SK-N-SH (cell line): ENCODE measurements around the gene SPIB. TPM values are rescaled to one million over a fixed set of nuclear protein-coding genes. Genes with fewer than 3 reads are reported as not detected.

ENCODE experiments used
- CTCF ChIA-PET: fragments of 300-600, 350-600 bp; formaldehyde crosslinking; extraction: SDS; loops from one replicate; lab custom pipeline; 2021; lab: Yijun Ruan, JAX
- POLR2A ChIA-PET: fragments of 350-600 bp; sonication (Branson Sonifier 250); formaldehyde crosslinking; extraction: SDS; loops from one replicate; lab custom pipeline; 2020; ENCODE audit warnings: antibody characterized with exemption, inconsistent platforms; lab: Yijun Ruan, JAX
- DNase-seq: peaks from one replicate; pipeline ENCODE4 v3.0.0; 2012
- H2AFZ ChIP-seq: fragments of 200-600 bp; sonication (generic); 2 replicates; pipeline ENCODE4 v1.8.1; 2016; ENCODE audit warnings: antibody characterized with exemption, mild to moderate bottlenecking, low read depth
- H3F3A ChIP-seq: fragments of 200-600 bp; sonication (generic); replicated peaks from 2 replicates; pipeline ENCODE3; 2016; ENCODE audit warnings: antibody characterized with exemption, mild to moderate bottlenecking; ENCODE audit not compliant: insufficient read depth
- H3K27ac ChIP-seq, 2 experiments: fragments of 200-500 bp in 1 of 2; fragments of 200-600 bp in 1 of 2; sonication (Bioruptor generic) in 1 of 2; sonication (generic), shearing (Covaris generic) in 1 of 2; 2 replicates each; pipeline versions ENCODE4 v1.5.1 to v1.6.1; 2014 to 2016; ENCODE audit warnings: low read depth in 2 of 2, inconsistent platforms in 1 of 2, low read length in 1 of 2, mild to moderate bottlenecking in 1 of 2, mixed read lengths in 1 of 2
- H3K27me3 ChIP-seq: fragments of 200-600 bp; sonication (generic), shearing (Covaris generic); 2 replicates; pipeline ENCODE4 v1.6.1; 2016; ENCODE audit warnings: mixed run types; ENCODE audit not compliant: insufficient read depth
- H3K36me3 ChIP-seq, 2 experiments: fragments of 200-500 bp in 1 of 2; fragments of 200-600 bp in 1 of 2; sonication (Bioruptor generic) in 1 of 2; sonication (generic) in 1 of 2; replicated peaks in 1 of 2; 2 replicates each; pipeline versions ENCODE3 to v1.5.1; 2014 to 2016; ENCODE audit warnings: low read length in 1 of 2, mild to moderate bottlenecking in 1 of 2; ENCODE audit not compliant: insufficient read depth in 2 of 2, control insufficient read depth in 1 of 2
- H3K4me1 ChIP-seq, 2 experiments: fragments of 200-500 bp in 1 of 2; fragments of 200-600 bp in 1 of 2; sonication (Bioruptor generic) in 1 of 2; sonication (generic), shearing (Covaris generic) in 1 of 2; 2 replicates each; pipeline versions ENCODE4 v1.5.1 to v1.6.1; 2014 to 2016; ENCODE audit warnings: low read depth in 1 of 2, low read length in 1 of 2, mixed run types in 1 of 2; ENCODE audit not compliant: insufficient read depth in 2 of 2, control insufficient read depth in 1 of 2
- H3K4me2 ChIP-seq: fragments of 200-600 bp; sonication (generic), shearing (Covaris generic); 2 replicates; pipeline ENCODE4 v1.6.1; 2017; ENCODE audit warnings: mixed run types
- H3K4me3 ChIP-seq, 2 experiments: fragments of 200-500 bp in 1 of 2; fragments of 200-600 bp in 1 of 2; sonication (Bioruptor generic) in 1 of 2; sonication (generic), shearing (Covaris generic) in 1 of 2; 2 replicates each; pipeline versions ENCODE4 v1.5.1 to v1.8.1; 2014 to 2016; ENCODE audit warnings: low read depth in 2 of 2, inconsistent platforms in 1 of 2, low read length in 1 of 2, mild to moderate bottlenecking in 1 of 2, mixed read lengths in 1 of 2, moderate library complexity in 1 of 2
- H3K79me2 ChIP-seq: fragments of 200-600 bp; sonication (generic); 2 replicates; pipeline ENCODE4 v1.8.1; 2017; ENCODE audit warnings: mild to moderate bottlenecking; ENCODE audit not compliant: insufficient read depth
- H3K9ac ChIP-seq: fragments of 200-600 bp; sonication (generic); 2 replicates; pipeline ENCODE4 v1.6.1; 2017; ENCODE audit warnings: mixed run types
- H3K9me2 ChIP-seq: fragments of 200-600 bp; sonication (generic); 2 replicates; pipeline ENCODE4 v1.6.1; 2017; ENCODE audit warnings: mixed run types
- H3K9me3 ChIP-seq: fragments of 200-600 bp; sonication (generic); 2 replicates; pipeline ENCODE4 v1.6.1; 2017; ENCODE audit warnings: mixed run types, mild to moderate bottlenecking, moderate library complexity
- H4K20me1 ChIP-seq: fragments of 200-600 bp; sonication (generic); 2 replicates; pipeline ENCODE4 v1.6.1; 2017; ENCODE audit warnings: mild to moderate bottlenecking, mixed run types; ENCODE audit not compliant: insufficient read depth
- CHD2 ChIP-seq: fragments of 150-350 bp; IDR thresholded peaks from 2 replicates; pipeline ENCODE4 v1.6.1; 2018; ENCODE audit warnings: low read length; ENCODE audit not compliant: partially characterized antibody
- ELF1 ChIP-seq: IDR thresholded peaks from 2 replicates; pipeline ENCODE4 v1.4.0; 2012
- EP300 ChIP-seq, 2 experiments: IDR thresholded peaks; 2 replicates each; pipeline versions ENCODE4 v1.4.0 to v1.6.1; 2012; ENCODE audit warnings: borderline replicate concordance in 1 of 2, low read depth in 1 of 2, low read length in 1 of 2
- EZH2phosphoT487 ChIP-seq: fragments of 200-600 bp; sonication (generic); IDR thresholded peaks from 2 replicates; pipeline ENCODE4 v1.6.1; 2017; ENCODE audit warnings: low read depth, mixed run types, mild to moderate bottlenecking, antibody characterized with exemption, moderate library complexity, borderline replicate concordance
- MXI1 ChIP-seq: IDR thresholded peaks from 2 replicates; pipeline ENCODE4 v1.6.1; 2012; ENCODE audit warnings: mild to moderate bottlenecking, low read depth, low read length, improper control_type of control experiment
- RCOR1 ChIP-seq: fragments of 150-350 bp; IDR thresholded peaks from 2 replicates; pipeline ENCODE4 v1.6.1; 2017; ENCODE audit warnings: antibody characterized with exemption, low read length
- RFX5 ChIP-seq: IDR thresholded peaks from 2 replicates; pipeline ENCODE4 v1.6.1; 2012; ENCODE audit warnings: mild to moderate bottlenecking, improper control_type of control experiment, low read length
- SIN3A ChIP-seq: IDR thresholded peaks from 2 replicates; pipeline ENCODE4 v1.6.1; 2012; ENCODE audit warnings: low read depth, mild to moderate bottlenecking, low read length, moderate library complexity, borderline replicate concordance
- SMC3 ChIP-seq: IDR thresholded peaks from 2 replicates; pipeline ENCODE4 v1.6.1; 2012; ENCODE audit warnings: low read depth, low read length, improper control_type of control experiment
- TAF1 ChIP-seq: IDR thresholded peaks from 2 replicates; pipeline ENCODE4 v1.6.1; 2012; ENCODE audit warnings: low read depth, mild to moderate bottlenecking, low read length, moderate library complexity, borderline replicate concordance
- YY1 ChIP-seq: IDR thresholded peaks from 2 replicates; pipeline ENCODE4 v1.4.0; 2012; ENCODE audit warnings: low read depth, mild to moderate bottlenecking
- WGBS: methylation state at CpG from one replicate; pipeline ENCODE4 v1.1.6; 2017; ENCODE audit warnings: low lambda C conversion rate; 5-methylcytosine and 5-hydroxymethylcytosine counted together
- polyA plus RNA-seq, 3 experiments: library from polyadenylated mRNA; depleted of rRNA; stranded (reverse); fragments of >200 nt; gene quantifications; 2 replicates each; pipeline ENCODE4 v1.2.3, GENCODE V29; 2012
- TF ChIP-seq, protein P1 (sequence below): IDR thresholded peaks from 2 replicates; pipeline ENCODE4 v1.4.0; 2012; ENCODE audit warnings: low read depth
- TF ChIP-seq, protein P2 (sequence below): fragments of 200-600 bp; sonication (generic); IDR thresholded peaks from 2 replicates; pipeline ENCODE4 v1.6.1; 2017; ENCODE audit warnings: antibody characterized with exemption, mild to moderate bottlenecking, moderate library complexity
- TF ChIP-seq, protein P3 (sequence below): IDR thresholded peaks from 2 replicates; pipeline ENCODE4 v1.4.0; 2012; ENCODE audit warnings: low read depth, borderline replicate concordance
- TF ChIP-seq, protein P4 (sequence below): IDR thresholded peaks from 2 replicates; pipeline ENCODE4 v1.6.1; 2012; ENCODE audit warnings: mild to moderate bottlenecking, low read depth, low read length, moderate library complexity
- TF ChIP-seq, protein P5 (sequence below): IDR thresholded peaks from 2 replicates; pipeline ENCODE4 v1.4.0; 2012; ENCODE audit warnings: low read depth, borderline replicate concordance

SPIB gene
- polyA plus RNA-seq, 1 of the 3 experiments (the other 2 are of a cell fraction): not detected

DNA sequence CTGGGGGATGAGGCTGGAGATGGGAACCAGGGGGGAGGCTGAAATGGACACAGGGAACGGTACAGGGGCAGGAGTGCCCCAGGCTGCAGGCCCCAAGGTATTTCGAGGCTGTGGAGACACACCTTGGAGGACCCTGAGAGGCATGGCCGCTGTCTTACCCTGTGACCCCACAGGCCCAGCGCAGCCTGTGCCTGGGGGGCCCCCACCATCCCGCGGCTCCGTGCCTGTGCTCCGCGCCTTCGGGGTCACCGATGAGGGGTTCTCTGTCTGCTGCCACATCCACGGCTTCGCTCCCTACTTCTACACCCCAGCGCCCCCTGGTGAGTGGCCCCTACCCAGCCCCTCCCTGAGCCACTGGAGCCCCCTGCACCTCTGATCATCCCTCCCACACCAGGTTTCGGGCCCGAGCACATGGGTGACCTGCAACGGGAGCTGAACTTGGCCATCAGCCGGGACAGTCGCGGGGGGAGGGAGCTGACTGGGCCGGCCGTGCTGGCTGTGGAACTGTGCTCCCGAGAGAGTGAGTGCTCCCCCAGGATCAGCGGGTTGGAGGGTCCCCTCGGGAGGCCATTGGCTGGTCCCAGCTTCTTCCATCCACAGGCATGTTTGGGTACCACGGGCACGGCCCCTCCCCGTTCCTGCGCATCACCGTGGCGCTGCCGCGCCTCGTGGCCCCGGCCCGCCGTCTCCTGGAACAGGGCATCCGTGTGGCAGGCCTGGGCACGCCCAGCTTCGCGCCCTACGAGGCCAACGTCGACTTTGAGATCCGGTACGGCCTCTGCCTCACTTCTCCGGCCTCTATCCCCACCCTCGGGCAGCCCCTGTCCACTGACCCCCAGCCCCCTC is 16.9 kb upstream of the SPIB start:
- H3F3A ChIP-seq: no peaks in the 10 kb centered on the region
- no peak overlapping the region for H3K4me2 ChIP-seq
- no peak overlapping the region for H2AFZ ChIP-seq
- TF ChIP-seq YY1 (no peak), RFX5 (no peak), SIN3A (no peak), CHD2 (no peak), EP300 (IDR thresholded peaks at IDR 0.05; ENCODE audit: borderline replicate concordance in 1 of 2, low read depth in 1 of 2, low read length in 1 of 2) (no peak), SMC3 (no peak), RCOR1 (no peak), ELF1 (no peak), MXI1 (no peak), TAF1 (no peak), EZH2phosphoT487 (no peak)
- TF ChIP-seq, protein P1, sequence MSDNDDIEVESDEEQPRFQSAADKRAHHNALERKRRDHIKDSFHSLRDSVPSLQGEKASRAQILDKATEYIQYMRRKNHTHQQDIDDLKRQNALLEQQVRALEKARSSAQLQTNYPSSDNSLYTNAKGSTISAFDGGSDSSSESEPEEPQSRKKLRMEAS: no peak
- TF ChIP-seq, protein P2, sequence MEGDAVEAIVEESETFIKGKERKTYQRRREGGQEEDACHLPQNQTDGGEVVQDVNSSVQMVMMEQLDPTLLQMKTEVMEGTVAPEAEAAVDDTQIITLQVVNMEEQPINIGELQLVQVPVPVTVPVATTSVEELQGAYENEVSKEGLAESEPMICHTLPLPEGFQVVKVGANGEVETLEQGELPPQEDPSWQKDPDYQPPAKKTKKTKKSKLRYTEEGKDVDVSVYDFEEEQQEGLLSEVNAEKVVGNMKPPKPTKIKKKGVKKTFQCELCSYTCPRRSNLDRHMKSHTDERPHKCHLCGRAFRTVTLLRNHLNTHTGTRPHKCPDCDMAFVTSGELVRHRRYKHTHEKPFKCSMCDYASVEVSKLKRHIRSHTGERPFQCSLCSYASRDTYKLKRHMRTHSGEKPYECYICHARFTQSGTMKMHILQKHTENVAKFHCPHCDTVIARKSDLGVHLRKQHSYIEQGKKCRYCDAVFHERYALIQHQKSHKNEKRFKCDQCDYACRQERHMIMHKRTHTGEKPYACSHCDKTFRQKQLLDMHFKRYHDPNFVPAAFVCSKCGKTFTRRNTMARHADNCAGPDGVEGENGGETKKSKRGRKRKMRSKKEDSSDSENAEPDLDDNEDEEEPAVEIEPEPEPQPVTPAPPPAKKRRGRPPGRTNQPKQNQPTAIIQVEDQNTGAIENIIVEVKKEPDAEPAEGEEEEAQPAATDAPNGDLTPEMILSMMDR: no peak
- TF ChIP-seq, protein P3, sequence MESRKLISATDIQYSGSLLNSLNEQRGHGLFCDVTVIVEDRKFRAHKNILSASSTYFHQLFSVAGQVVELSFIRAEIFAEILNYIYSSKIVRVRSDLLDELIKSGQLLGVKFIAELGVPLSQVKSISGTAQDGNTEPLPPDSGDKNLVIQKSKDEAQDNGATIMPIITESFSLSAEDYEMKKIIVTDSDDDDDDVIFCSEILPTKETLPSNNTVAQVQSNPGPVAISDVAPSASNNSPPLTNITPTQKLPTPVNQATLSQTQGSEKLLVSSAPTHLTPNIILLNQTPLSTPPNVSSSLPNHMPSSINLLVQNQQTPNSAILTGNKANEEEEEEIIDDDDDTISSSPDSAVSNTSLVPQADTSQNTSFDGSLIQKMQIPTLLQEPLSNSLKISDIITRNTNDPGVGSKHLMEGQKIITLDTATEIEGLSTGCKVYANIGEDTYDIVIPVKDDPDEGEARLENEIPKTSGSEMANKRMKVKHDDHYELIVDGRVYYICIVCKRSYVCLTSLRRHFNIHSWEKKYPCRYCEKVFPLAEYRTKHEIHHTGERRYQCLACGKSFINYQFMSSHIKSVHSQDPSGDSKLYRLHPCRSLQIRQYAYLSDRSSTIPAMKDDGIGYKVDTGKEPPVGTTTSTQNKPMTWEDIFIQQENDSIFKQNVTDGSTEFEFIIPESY: no peak
- TF ChIP-seq, protein P4, sequence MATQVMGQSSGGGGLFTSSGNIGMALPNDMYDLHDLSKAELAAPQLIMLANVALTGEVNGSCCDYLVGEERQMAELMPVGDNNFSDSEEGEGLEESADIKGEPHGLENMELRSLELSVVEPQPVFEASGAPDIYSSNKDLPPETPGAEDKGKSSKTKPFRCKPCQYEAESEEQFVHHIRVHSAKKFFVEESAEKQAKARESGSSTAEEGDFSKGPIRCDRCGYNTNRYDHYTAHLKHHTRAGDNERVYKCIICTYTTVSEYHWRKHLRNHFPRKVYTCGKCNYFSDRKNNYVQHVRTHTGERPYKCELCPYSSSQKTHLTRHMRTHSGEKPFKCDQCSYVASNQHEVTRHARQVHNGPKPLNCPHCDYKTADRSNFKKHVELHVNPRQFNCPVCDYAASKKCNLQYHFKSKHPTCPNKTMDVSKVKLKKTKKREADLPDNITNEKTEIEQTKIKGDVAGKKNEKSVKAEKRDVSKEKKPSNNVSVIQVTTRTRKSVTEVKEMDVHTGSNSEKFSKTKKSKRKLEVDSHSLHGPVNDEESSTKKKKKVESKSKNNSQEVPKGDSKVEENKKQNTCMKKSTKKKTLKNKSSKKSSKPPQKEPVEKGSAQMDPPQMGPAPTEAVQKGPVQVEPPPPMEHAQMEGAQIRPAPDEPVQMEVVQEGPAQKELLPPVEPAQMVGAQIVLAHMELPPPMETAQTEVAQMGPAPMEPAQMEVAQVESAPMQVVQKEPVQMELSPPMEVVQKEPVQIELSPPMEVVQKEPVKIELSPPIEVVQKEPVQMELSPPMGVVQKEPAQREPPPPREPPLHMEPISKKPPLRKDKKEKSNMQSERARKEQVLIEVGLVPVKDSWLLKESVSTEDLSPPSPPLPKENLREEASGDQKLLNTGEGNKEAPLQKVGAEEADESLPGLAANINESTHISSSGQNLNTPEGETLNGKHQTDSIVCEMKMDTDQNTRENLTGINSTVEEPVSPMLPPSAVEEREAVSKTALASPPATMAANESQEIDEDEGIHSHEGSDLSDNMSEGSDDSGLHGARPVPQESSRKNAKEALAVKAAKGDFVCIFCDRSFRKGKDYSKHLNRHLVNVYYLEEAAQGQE: no peak
- TF ChIP-seq, protein P5, sequence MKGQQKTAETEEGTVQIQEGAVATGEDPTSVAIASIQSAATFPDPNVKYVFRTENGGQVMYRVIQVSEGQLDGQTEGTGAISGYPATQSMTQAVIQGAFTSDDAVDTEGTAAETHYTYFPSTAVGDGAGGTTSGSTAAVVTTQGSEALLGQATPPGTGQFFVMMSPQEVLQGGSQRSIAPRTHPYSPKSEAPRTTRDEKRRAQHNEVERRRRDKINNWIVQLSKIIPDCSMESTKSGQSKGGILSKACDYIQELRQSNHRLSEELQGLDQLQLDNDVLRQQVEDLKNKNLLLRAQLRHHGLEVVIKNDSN: no peak
- no peaks in the 10 kb centered on the region for H3K9me3 ChIP-seq
- peak; percentile 43 for DNase-seq
- H3K27me3 ChIP-seq: no peaks in the 10 kb centered on the region
- H3K4me1 ChIP-seq: no peaks in the 10 kb centered on the region
- H4K20me1 ChIP-seq: no peaks in the 10 kb centered on the region
- CTCF ChIA-PET: interaction anchor here (1.1 to 1.4 kb wide), 2 partner anchors 13 to 154 kb away, joined by 3 read pairs; no protein-coding TSS in a partner anchor
- H3K4me3 ChIP-seq: no peak overlapping the region
- no peak overlapping the region for H3K27ac ChIP-seq
- peaks cover 14% of the 10 kb centered on the region; the same call in 1 of the 2 replicates for H3K79me2 ChIP-seq
- no peak overlapping the region for H3K9ac ChIP-seq
- 94% methylated on average over 27 of the region's 48 CpGs for WGBS
- no peaks in the 10 kb centered on the region for H3K9me2 ChIP-seq
- peaks cover 0 to 13% of the 10 kb centered on the region in 2 experiments for H3K36me3 ChIP-seq
- POLR2A ChIA-PET: no interaction called here
